HG03095 (cell line): ENCODE results near the gene SH2D2A.
"Not testable (repeated sequence)": the region's sequence is repeated elsewhere in the genome, so short reads cannot be mapped to it uniquely, and the experiment has no call there.

ENCODE experiments used
- ATAC-seq: cut with Tn5 transposase; IDR thresholded peaks from one replicate; pipeline ENCODE4 v1.9.1; 2021; ENCODE audit warnings: moderate library complexity; ENCODE audit not compliant: unreplicated experiment

Gene SH2D2A

DNA sequence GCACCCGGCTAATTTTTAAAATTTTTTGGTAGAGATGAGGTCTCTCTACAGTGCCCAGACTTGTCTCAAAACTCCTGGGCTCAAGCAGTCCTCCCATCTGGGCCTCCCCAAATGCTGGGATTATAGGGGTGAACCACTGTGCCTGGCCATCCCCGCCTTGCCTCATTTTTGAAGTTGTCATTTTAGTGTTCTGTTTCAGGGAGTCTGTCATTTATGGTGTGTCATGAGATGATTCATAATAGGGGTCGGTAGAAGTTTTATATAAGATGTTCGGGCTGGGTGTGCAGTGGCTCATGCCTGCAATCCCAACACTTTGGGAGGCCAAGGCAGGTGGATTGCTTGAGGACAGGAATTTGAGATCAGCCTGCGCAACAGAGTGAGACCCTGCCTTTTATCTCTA lies 40.8 kb downstream of the SH2D2A start:
- no peak for ATAC-seq

GRCh38 chr1:156773607-156774006 lies 43.0 kb downstream of the SH2D2A start:
- ATAC-seq: no peak

GRCh38 chr1:156772728-156773497 lies 43.7 kb downstream of the SH2D2A start:
- no peak for ATAC-seq

GRCh38 chr1:156772222-156772621 lies 44.4 kb downstream of the SH2D2A start:
- ATAC-seq: no peak

DNA sequence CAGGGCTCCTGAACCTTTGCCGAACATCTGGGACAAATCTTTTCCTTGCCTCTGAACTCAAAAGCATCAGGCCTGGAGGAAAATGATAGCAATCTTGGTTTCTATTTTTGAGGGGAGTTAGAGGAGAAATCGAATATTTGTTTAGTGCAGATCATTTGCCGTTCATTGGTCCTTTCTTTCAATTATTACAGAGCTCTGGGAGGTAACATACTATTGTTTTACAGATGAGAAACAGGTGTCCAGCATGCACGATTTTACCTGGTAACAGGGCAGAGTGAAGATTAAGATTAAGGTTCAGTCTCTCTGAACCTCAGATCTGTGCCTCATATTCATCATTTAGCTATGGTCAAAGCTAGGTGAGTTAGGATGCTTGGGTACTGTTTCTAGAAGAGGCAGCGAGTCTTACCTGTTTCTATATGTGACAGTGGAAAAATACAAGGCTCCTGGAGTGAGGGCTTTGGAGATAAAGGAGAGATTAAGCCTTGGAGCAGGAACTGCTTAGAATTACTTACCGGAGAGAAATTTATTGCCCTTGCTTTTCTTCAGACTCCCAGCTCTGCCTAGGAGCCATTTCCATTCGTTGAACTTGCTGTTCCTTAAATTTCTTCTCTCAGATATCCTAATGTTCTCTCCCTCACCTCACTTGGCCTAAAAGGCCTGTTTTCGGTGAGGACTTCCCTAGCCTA lies 47.9 kb downstream of the SH2D2A start:
- ATAC-seq: no peak

GRCh38 chr1:156767879-156768604 lies 48.6 kb downstream of the SH2D2A start:
- ATAC-seq: no peak

- peak; percentile 89 for ATAC-seq
These were observed 49.4 kb downstream of the SH2D2A start, which contains the start of gene PRCC for GRCh38 chr1:156767101-156767878. PRCC (plus strand) TSS chr1:156767535; CDS start chr1:156767772, 237 bp downstream.

GRCh38 chr1:156766298-156767100 lies 50.1 kb downstream of the SH2D2A start:
- ATAC-seq: peak; percentile 10

GRCh38 chr1:156765666-156766065 lies 51.0 kb downstream of the SH2D2A start:
- no peak for ATAC-seq

- not testable (repeated sequence) for ATAC-seq
These were observed 51.5 kb downstream of the SH2D2A start for GRCh38 chr1:156765136-156765535.

GRCh38 chr1:156760796-156761104 lies 55.9 kb downstream of the SH2D2A start:
- no peak for ATAC-seq

GRCh38 chr1:156760092-156760795 lies 56.4 kb downstream of the SH2D2A start:
- ATAC-seq: no peak

DNA sequence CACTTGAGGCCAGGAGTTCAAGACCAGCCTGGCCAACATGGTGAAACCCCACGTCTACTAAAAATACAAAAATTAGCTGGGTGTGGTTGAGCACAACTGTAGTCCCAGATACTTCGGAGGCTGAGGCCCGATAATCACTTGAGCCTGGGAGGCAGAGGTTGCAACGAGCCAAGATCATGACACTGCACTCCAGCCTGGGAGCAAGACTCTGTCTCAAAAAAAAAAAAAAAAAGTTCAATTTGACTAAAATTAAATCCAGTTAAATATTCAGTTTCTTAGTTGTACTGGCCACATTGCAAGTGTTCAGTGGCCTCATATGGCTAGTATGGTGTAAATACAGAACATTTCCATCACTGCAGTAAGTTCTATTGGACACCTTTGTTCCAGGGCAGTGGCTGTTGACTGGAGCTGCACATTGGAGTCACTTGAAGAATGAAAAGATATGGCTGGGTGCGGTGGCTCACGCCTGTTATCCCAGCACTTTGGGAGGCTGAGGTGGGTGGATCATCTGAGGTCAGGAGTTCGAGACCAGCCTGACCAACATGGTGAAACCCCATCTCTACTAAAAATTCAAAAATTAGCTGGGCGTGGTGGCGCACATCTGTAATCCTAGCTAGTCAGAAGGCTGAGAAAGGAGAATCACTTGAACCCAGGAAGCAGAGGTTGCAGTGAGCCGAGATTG lies 58.9 kb downstream of the SH2D2A start:
- not testable (repeated sequence) for ATAC-seq

GRCh38 chr1:156756355-156756754 lies 60.3 kb downstream of the SH2D2A start:
- no peak for ATAC-seq
